Effector memory CD4-positive, alpha-beta T cell (primary cell): Measurements from ENCODE around the gene HS3ST5.
"Not testable (repeated sequence)": the region's sequence is repeated elsewhere in the genome, so short reads cannot be mapped to it uniquely, and the experiment has no call there.

ENCODE experiments used
- DNase-seq, 3 donors: peaks; one replicate each; pipeline ENCODE4 v3.0.0-alpha.2; 2020
- H3K27ac ChIP-seq: 2 replicates; pipeline ENCODE4 v1.7.0; 2013; ENCODE audit warnings: mild to moderate bottlenecking, low read length, moderate library complexity; ENCODE audit not compliant: insufficient read depth, poor library complexity, severe bottlenecking
- H3K27me3 ChIP-seq: replicated peaks from 2 replicates; pipeline ENCODE4 v1.7.0; 2013; ENCODE audit warnings: mild to moderate bottlenecking, low read length; ENCODE audit not compliant: insufficient read depth, control insufficient read depth, poor library complexity, severe bottlenecking
- H3K36me3 ChIP-seq: 2 replicates; pipeline ENCODE4 v1.7.0; 2013; ENCODE audit warnings: mild to moderate bottlenecking, low read length, moderate library complexity; ENCODE audit not compliant: control insufficient read depth, insufficient read depth
- H3K4me1 ChIP-seq: 2 replicates; pipeline ENCODE4 v1.7.0; 2013; ENCODE audit warnings: low read length, mild to moderate bottlenecking; ENCODE audit not compliant: control insufficient read depth, insufficient read depth, poor library complexity, severe bottlenecking
- H3K4me3 ChIP-seq: 2 replicates; pipeline ENCODE4 v1.7.0; 2013; ENCODE audit warnings: low read length, low read depth, mild to moderate bottlenecking; ENCODE audit not compliant: insufficient read depth, poor library complexity, severe bottlenecking
- H3K9me3 ChIP-seq: 2 replicates; pipeline ENCODE4 v1.7.0; 2013; ENCODE audit warnings: mild to moderate bottlenecking, low read length, moderate library complexity; ENCODE audit not compliant: control insufficient read depth

Gene HS3ST5

GRCh38 chr6:114052141-114052540 is 290.7 kb downstream of the HS3ST5 start:
- Histone ChIP-seq H3K27me3 (no peaks in the 10 kb centered on the region), H3K4me1 (no peaks in the 10 kb centered on the region), H3K4me3 (no peak overlapping the region), H3K36me3 (no peaks in the 10 kb centered on the region), H3K27ac (no peak overlapping the region), H3K9me3 (no peaks in the 10 kb centered on the region)
- DNase-seq, result no peak

GRCh38 chr6:114051031-114051430 is 291.8 kb downstream of the HS3ST5 start:
- Histone ChIP-seq H3K27ac (no peak overlapping the region), H3K4me1 (no peaks in the 10 kb centered on the region), H3K4me3 (no peak overlapping the region), H3K27me3 (no peaks in the 10 kb centered on the region), H3K36me3 (no peaks in the 10 kb centered on the region), H3K9me3 (no peaks in the 10 kb centered on the region)
- DNase-seq, result no peak

GRCh38 chr6:114049367-114049966 is 293.4 kb downstream of the HS3ST5 start:
- Histone ChIP-seq H3K36me3 (no peaks in the 10 kb centered on the region), H3K4me1 (no peaks in the 10 kb centered on the region), H3K27me3 (no peaks in the 10 kb centered on the region), H3K9me3 (no peaks in the 10 kb centered on the region), H3K27ac (no peak overlapping the region), H3K4me3 (no peak overlapping the region)
- DNase-seq, result no peak

- not testable (repeated sequence) for H3K9me3 ChIP-seq, H3K4me1 ChIP-seq, H3K27me3 ChIP-seq, H3K4me3 ChIP-seq, DNase-seq, H3K27ac ChIP-seq, H3K36me3 ChIP-seq
These were observed 298.3 kb downstream of the HS3ST5 start for GRCh38 chr6:114044566-114044965.

- no peaks in the 10 kb centered on the region for H3K27me3 ChIP-seq
- no peaks in the 10 kb centered on the region for H3K36me3 ChIP-seq
- H3K4me1 ChIP-seq, result no peaks in the 10 kb centered on the region
- H3K4me3 ChIP-seq, result no peak overlapping the region
- no peak overlapping the region for H3K27ac ChIP-seq
- no peaks in the 10 kb centered on the region for H3K9me3 ChIP-seq
- DNase-seq, result no peak
These were observed 300.4 kb downstream of the HS3ST5 start for GRCh38 chr6:114042267-114043016.

- Histone ChIP-seq H3K9me3 (no peaks in the 10 kb centered on the region), H3K27me3 (no peaks in the 10 kb centered on the region), H3K27ac (no peak overlapping the region), H3K4me1 (no peaks in the 10 kb centered on the region), H3K4me3 (no peak overlapping the region), H3K36me3 (no peaks in the 10 kb centered on the region)
- DNase-seq, result no peak
These were observed 302.0 kb downstream of the HS3ST5 start for GRCh38 chr6:114040871-114041270.

GRCh38 chr6:114039841-114040240 is 303.0 kb downstream of the HS3ST5 start:
- Histone ChIP-seq H3K4me1 (no peaks in the 10 kb centered on the region), H3K9me3 (no peaks in the 10 kb centered on the region), H3K36me3 (no peaks in the 10 kb centered on the region), H3K27ac (no peak overlapping the region), H3K27me3 (no peaks in the 10 kb centered on the region), H3K4me3 (no peak overlapping the region)
- DNase-seq, result no peak

- Histone ChIP-seq H3K27me3 (no peaks in the 10 kb centered on the region), H3K27ac (no peak overlapping the region), H3K9me3 (no peaks in the 10 kb centered on the region), H3K36me3 (no peaks in the 10 kb centered on the region), H3K4me1 (no peaks in the 10 kb centered on the region), H3K4me3 (no peak overlapping the region)
- no peak for DNase-seq
These were observed 309.2 kb downstream of the HS3ST5 start for GRCh38 chr6:114033606-114034005.

- Histone ChIP-seq H3K27ac (no peak overlapping the region), H3K4me3 (no peak overlapping the region), H3K9me3 (no peaks in the 10 kb centered on the region), H3K4me1 (no peaks in the 10 kb centered on the region), H3K36me3 (no peaks in the 10 kb centered on the region), H3K27me3 (no peaks in the 10 kb centered on the region)
- no peak for DNase-seq
These were observed 310.1 kb downstream of the HS3ST5 start for GRCh38 chr6:114032721-114033120.

- Histone ChIP-seq H3K4me1 (no peaks in the 10 kb centered on the region), H3K9me3 (no peaks in the 10 kb centered on the region), H3K36me3 (no peaks in the 10 kb centered on the region), H3K27ac (no peak overlapping the region), H3K27me3 (no peaks in the 10 kb centered on the region), H3K4me3 (no peak overlapping the region)
- no peak for DNase-seq
These were observed 312.1 kb downstream of the HS3ST5 start for GRCh38 chr6:114030767-114031166.
